Ascending aorta (tissue), 2 donors: ENCODE data around the gene CCDC85A. TPM values are rescaled to one million over a fixed set of nuclear protein-coding genes. Genes with fewer than 3 reads are reported as not detected.
"Not testable (repeated sequence)": the region's sequence is repeated elsewhere in the genome, so short reads cannot be mapped to it uniquely, and the experiment has no call there.

Experiments
- DNase-seq, 2 donors: peaks; one replicate each; pipeline ENCODE4 v3.0.0-alpha.2; 2019; ENCODE audit warnings: low spot score in 2 of 2
- H3K27ac ChIP-seq, 2 donors: fragments of 200-600 bp; sonication (generic); one replicate each; pipeline ENCODE4 v1.5.1; 2016 to 2017; ENCODE audit warnings: mild to moderate bottlenecking in 1 of 2
- H3K27me3 ChIP-seq: fragments of 200-600 bp; sonication (generic); one replicate; pipeline ENCODE4 v1.5.1; 2017
- H3K36me3 ChIP-seq, 2 donors: fragments of 200-600 bp; sonication (generic); one replicate each; pipeline ENCODE4 v1.5.1; 2016
- H3K4me1 ChIP-seq, 2 donors: fragments of 200-600 bp; sonication (generic); one replicate each; pipeline ENCODE4 v1.5.1; 2016 to 2017; ENCODE audit warnings: mild to moderate bottlenecking in 1 of 2
- H3K4me3 ChIP-seq, 2 donors: fragments of 200-600 bp; sonication (generic); one replicate each; pipeline ENCODE4 v1.5.1; 2016 to 2017; ENCODE audit warnings: mild to moderate bottlenecking in 1 of 2
- H3K9me3 ChIP-seq, 2 donors: fragments of 200-600 bp; sonication (generic); one replicate each; pipeline ENCODE4 v1.5.1; 2016
- intact Hi-C: fragments of 100-400 bp; cut with DNase I; formaldehyde crosslinking; loops from one replicate; pipeline ENCODE4 v1.15.1; 2023
- total RNA-seq: library from RNA; depleted of rRNA; stranded (reverse); fragments of >200 nt; gene quantifications from one replicate; pipeline ENCODE4 v1.1.0, GENCODE V29; 2016
- TF ChIP-seq, protein P1 (sequence below), 3 experiments: fragments of 200-600 bp in 2 of 3; fragments of 450-650 bp in 1 of 3; sonication (generic) in 2 of 3; IDR thresholded peaks; one replicate each; pipeline ENCODE4 v1.5.1; 2016 to 2019; ENCODE audit warnings: antibody characterized with exemption in 3 of 3, mild to moderate bottlenecking in 1 of 3, moderate library complexity in 1 of 3

Gene CCDC85A
- 15.0 TPM for total RNA-seq

- no peaks in the 10 kb centered on the region for H3K9me3 ChIP-seq
- H3K27me3 ChIP-seq: no peaks in the 10 kb centered on the region
- intact Hi-C loops: loop anchor here (1.0 to 10.0 kb wide), 2 partner anchors 341 to 565 kb away; no protein-coding TSS in a partner anchor
- DNase-seq: peak; percentile 24 to 91
- no peaks in the 10 kb centered on the region for H3K36me3 ChIP-seq
- TF ChIP-seq, protein P1, sequence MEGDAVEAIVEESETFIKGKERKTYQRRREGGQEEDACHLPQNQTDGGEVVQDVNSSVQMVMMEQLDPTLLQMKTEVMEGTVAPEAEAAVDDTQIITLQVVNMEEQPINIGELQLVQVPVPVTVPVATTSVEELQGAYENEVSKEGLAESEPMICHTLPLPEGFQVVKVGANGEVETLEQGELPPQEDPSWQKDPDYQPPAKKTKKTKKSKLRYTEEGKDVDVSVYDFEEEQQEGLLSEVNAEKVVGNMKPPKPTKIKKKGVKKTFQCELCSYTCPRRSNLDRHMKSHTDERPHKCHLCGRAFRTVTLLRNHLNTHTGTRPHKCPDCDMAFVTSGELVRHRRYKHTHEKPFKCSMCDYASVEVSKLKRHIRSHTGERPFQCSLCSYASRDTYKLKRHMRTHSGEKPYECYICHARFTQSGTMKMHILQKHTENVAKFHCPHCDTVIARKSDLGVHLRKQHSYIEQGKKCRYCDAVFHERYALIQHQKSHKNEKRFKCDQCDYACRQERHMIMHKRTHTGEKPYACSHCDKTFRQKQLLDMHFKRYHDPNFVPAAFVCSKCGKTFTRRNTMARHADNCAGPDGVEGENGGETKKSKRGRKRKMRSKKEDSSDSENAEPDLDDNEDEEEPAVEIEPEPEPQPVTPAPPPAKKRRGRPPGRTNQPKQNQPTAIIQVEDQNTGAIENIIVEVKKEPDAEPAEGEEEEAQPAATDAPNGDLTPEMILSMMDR (IDR thresholded peaks at IDR 0.05): peak; percentile 69 to 97 (median 93)
- peak within 1 kb of the TSS; percentile 66 to 75 for H3K4me3 ChIP-seq
- H3K4me1 ChIP-seq: peaks cover 0 to 4% of the 10 kb centered on the region in 2 donors
- H3K27ac ChIP-seq: peak within 1 kb of the TSS; percentile 13 to 29
These were observed at the start of gene CCDC85A for GRCh38 chr2:56183643-56184499. Gene CCDC85A, plus strand, starts transcription at chr2:56183990. Its CDS starts 635 bp downstream, at chr2:56184625.

GRCh38 chr2:56134861-56135260 lies 48.9 kb upstream of the CCDC85A start:
- Histone ChIP-seq H3K36me3 (no peaks in the 10 kb centered on the region), H3K4me1 (no peaks in the 10 kb centered on the region), H3K9me3 (no peaks in the 10 kb centered on the region), H3K27ac (no peak overlapping the region), H3K27me3 (no peaks in the 10 kb centered on the region), H3K4me3 (no peak overlapping the region)
- no peak for DNase-seq
- TF ChIP-seq, protein P1 (IDR thresholded peaks at IDR 0.05): no peak
- intact Hi-C loops: no loop called here

- intact Hi-C loops, H3K36me3 ChIP-seq, DNase-seq, H3K4me3 ChIP-seq, H3K4me1 ChIP-seq, H3K9me3 ChIP-seq, H3K27me3 ChIP-seq, H3K27ac ChIP-seq: not testable (repeated sequence)
These were observed 41.2 kb upstream of the CCDC85A start for GRCh38 chr2:56142497-56143061.

DNA sequence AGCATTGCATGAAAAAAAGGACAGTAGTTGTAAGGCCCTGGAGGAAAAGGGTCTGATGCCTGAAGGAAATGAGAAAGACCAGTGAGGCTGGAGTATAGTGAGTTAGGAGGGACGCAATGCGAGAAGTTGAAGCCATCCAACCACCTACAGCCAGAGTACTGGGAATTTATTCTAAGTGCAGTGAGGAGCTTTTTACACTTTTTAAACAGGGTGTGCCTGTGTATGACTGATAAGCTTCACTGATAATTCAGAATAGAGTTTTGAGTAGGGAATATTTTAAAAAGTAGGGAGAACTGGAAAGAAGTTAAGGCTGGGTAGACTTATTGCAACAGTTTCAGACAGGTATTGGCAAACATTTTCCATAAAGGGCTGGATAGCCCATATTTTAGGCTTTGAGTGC lies 35.9 kb upstream of the CCDC85A start:
- Histone ChIP-seq H3K27me3 (no peaks in the 10 kb centered on the region), H3K36me3 (no peaks in the 10 kb centered on the region), H3K27ac (no peak overlapping the region), H3K4me1 (no peaks in the 10 kb centered on the region), H3K9me3 (no peaks in the 10 kb centered on the region), H3K4me3 (no peak overlapping the region)
- DNase-seq: no peak
- TF ChIP-seq, protein P1 (IDR thresholded peaks at IDR 0.05): no peak
- intact Hi-C loops: no loop called here

DNA sequence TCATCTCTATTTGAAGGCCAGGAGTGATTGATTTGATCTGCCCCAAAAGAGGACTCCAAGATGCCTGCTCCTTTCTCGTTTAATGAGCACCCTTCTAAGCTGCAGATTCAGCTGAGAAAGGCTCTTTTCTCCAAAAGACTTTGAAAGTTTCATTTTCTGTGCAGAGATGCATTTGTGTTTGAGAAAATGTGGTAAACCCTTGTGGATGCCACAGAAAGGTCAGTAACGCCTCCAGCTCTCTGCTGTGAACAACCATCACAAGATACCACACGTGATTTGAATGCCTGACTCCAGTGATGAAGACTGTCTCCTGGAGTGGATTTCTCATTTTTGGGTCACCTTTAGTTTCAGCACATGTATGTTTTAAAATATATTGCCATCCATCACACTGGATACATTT lies 35.0 kb upstream of the CCDC85A start:
- intact Hi-C loops: no loop called here
- H3K9me3 ChIP-seq: no peaks in the 10 kb centered on the region

More for the DNA sequence above, 35.0 kb upstream of the CCDC85A start:
- TF ChIP-seq, protein P1 (IDR thresholded peaks at IDR 0.05): no peak
- H3K4me1 ChIP-seq: no peaks in the 10 kb centered on the region
- no peak for DNase-seq
- H3K4me3 ChIP-seq: no peak overlapping the region
- H3K27ac ChIP-seq: no peak overlapping the region
- no peaks in the 10 kb centered on the region for H3K27me3 ChIP-seq
- no peaks in the 10 kb centered on the region for H3K36me3 ChIP-seq
